HCT116 (cell line): ENCODE results near the gene ARF1. TPM values are rescaled to one million over a fixed set of nuclear protein-coding genes. Genes with fewer than 3 reads are reported as not detected.

Source experiments
- ATAC-seq: fragments of 200-7000 bp; cut with Tn5 transposase; 2 replicates; pipeline ENCODE4 v1.9.1; 2020; ENCODE audit warnings: mild to moderate bottlenecking, moderate library complexity
- BruUV-seq: library from RNA; stranded (reverse); fragments of 400-500 nt; replicated peaks from 2 replicates; lab custom pipeline; 2021; lab: Mats Ljungman, UMichigan
- CTCF ChIA-PET: fragments of 300-600 bp; sonication (Branson Sonifier 250); formaldehyde crosslinking; loops from one replicate; lab custom pipeline; 2021; ENCODE audit warnings: antibody characterized with exemption; lab: Charles Lee
- POLR2A ChIA-PET: fragments of 300-600, 350-600 bp; sonication (Branson Sonifier 250); formaldehyde crosslinking; loops from one replicate; lab custom pipeline; 2021; ENCODE audit warnings: antibody characterized with exemption; lab: Charles Lee
- RAD21 ChIA-PET, 2 experiments: fragments of 300-600 bp; sonication (Branson Sonifier 250); formaldehyde crosslinking; loops; one replicate each; lab custom pipeline; 2023; ENCODE audit warnings: low total read pairs in 2 of 2; ENCODE audit not compliant: uncharacterized antibody in 2 of 2, unreplicated experiment in 2 of 2, low non-redundant PET in 1 of 2; lab: Charles Lee
- DNase-seq: peaks from one replicate; pipeline ENCODE4 v3.0.0-alpha.2; 2010; ENCODE audit warnings: low read depth, low spot score
- H2AFZ ChIP-seq: fragments of 200-600 bp; shearing (Covaris generic), sonication (generic); 2 replicates; pipeline ENCODE4 v1.6.1; 2017; ENCODE audit warnings: low read depth, mixed run types, mixed read lengths, antibody characterized with exemption, low read length; ENCODE audit not compliant: poor library complexity, severe bottlenecking
- H3K27ac ChIP-seq: 2 replicates; pipeline ENCODE4 v1.5.1; 2012; ENCODE audit warnings: low read depth, low read length
- H3K27me3 ChIP-seq: fragments of 200-600 bp; sonication (generic); 2 replicates; pipeline ENCODE4 v1.6.1; 2016; ENCODE audit warnings: mixed run types, low read length, mixed read lengths; ENCODE audit not compliant: insufficient read depth
- H3K36me3 ChIP-seq, 2 experiments: fragments of 200-500 bp in 1 of 2; fragments of 200-600 bp in 1 of 2; sonication (Bioruptor generic) in 1 of 2; sonication (generic) in 1 of 2; 2 replicates each; pipeline versions ENCODE4 v1.5.1 to v1.6.1; 2014 to 2016; ENCODE audit warnings: low read length in 2 of 2, inconsistent platforms in 1 of 2, mixed read lengths in 1 of 2, mixed run types in 1 of 2; ENCODE audit not compliant: insufficient read depth in 2 of 2, control insufficient read depth in 1 of 2
- H3K4me1 ChIP-seq, 2 experiments: fragments of 200-600 bp in 1 of 2; sonication (generic) in 1 of 2; 2 replicates each; pipeline versions ENCODE4 v1.5.1 to v1.6.1; 2012 to 2017; ENCODE audit warnings: low read length in 2 of 2, inconsistent platforms in 1 of 2, mild to moderate bottlenecking in 1 of 2, mixed read lengths in 1 of 2, mixed run types in 1 of 2, moderate library complexity in 1 of 2; ENCODE audit not compliant: insufficient read depth in 2 of 2, control insufficient read depth in 1 of 2
- H3K4me2 ChIP-seq: fragments of 200-600 bp; sonication (generic); 2 replicates; pipeline ENCODE4 v1.6.1; 2017; ENCODE audit warnings: mixed run types, low read length, mixed read lengths
- H3K4me3 ChIP-seq, 2 experiments: fragments of 200-600 bp in 1 of 2; sonication (generic) in 1 of 2; replicated peaks in 1 of 2; 2 replicates each; pipeline ENCODE4 v1.5.1; 2011 to 2016; ENCODE audit warnings: low read length in 2 of 2, control low read depth in 1 of 2, low read depth in 1 of 2, mild to moderate bottlenecking in 1 of 2, mixed read lengths in 1 of 2, mixed run types in 1 of 2
- H3K79me2 ChIP-seq: fragments of 200-600 bp; sonication (generic); 2 replicates; pipeline ENCODE4 v1.6.1; 2017; ENCODE audit warnings: mild to moderate bottlenecking, mixed run types, low read length, moderate library complexity, mixed read lengths; ENCODE audit not compliant: insufficient read depth
- H3K9ac ChIP-seq: fragments of 200-600 bp; sonication (generic); 2 replicates; pipeline ENCODE4 v1.6.1; 2016; ENCODE audit warnings: low read length, mixed read lengths
- H3K9me2 ChIP-seq: fragments of 200-600 bp; sonication (generic), shearing (Covaris generic); 2 replicates; pipeline ENCODE4 v1.6.1; 2017; ENCODE audit warnings: mixed run types, mild to moderate bottlenecking, moderate library complexity; ENCODE audit not compliant: insufficient read depth
- H3K9me3 ChIP-seq, 2 experiments: fragments of 200-500 bp in 1 of 2; fragments of 200-600 bp in 1 of 2; sonication (Bioruptor generic) in 1 of 2; sonication (generic) in 1 of 2; 2 replicates each; pipeline ENCODE4 v1.6.1; 2014 to 2017; ENCODE audit warnings: low read length in 2 of 2, mixed read lengths in 2 of 2, inconsistent platforms in 1 of 2, low read depth in 1 of 2, mild to moderate bottlenecking in 1 of 2, mixed run types in 1 of 2, moderate library complexity in 1 of 2; ENCODE audit not compliant: control insufficient read depth in 1 of 2, insufficient read depth in 1 of 2
- H4K20me1 ChIP-seq: fragments of 200-600 bp; sonication (generic), shearing (Covaris generic); 2 replicates; pipeline ENCODE4 v1.6.1; 2017; ENCODE audit warnings: mixed run types, mild to moderate bottlenecking, moderate library complexity; ENCODE audit not compliant: insufficient read depth
- JUND ChIP-seq: IDR thresholded peaks from 2 replicates; pipeline ENCODE4 v1.6.1; 2012
- POLR2A ChIP-seq: IDR thresholded peaks from 2 replicates; pipeline ENCODE4 v1.7.0; 2011; ENCODE audit warnings: borderline replicate concordance; ENCODE audit not compliant: insufficient read depth, insufficient read length; ENCODE audit errors: extremely low read depth
- SIN3A ChIP-seq: IDR thresholded peaks from 2 replicates; pipeline ENCODE4 v1.6.1; 2012; ENCODE audit warnings: low read depth
- SP1 ChIP-seq: IDR thresholded peaks from 2 replicates; pipeline ENCODE4 v1.6.1; 2012; ENCODE audit warnings: low read depth
- intact Hi-C: fragments of 100-400 bp; cut with micrococcal nuclease; formaldehyde crosslinking; loops from 2 replicates; pipeline ENCODE4 v1.10.0; 2022
- total RNA-seq: library from RNA; stranded (reverse); gene quantifications from one replicate; pipeline ENCODE4 v1.2.1, GENCODE V29; 2021; ENCODE audit not compliant: unreplicated experiment
- TF ChIP-seq, protein P1 (sequence below): IDR thresholded peaks from 2 replicates; pipeline ENCODE4 v1.6.1; 2011; ENCODE audit warnings: mild to moderate bottlenecking, low read length, moderate library complexity; ENCODE audit not compliant: insufficient replicate concordance; ENCODE audit errors: extremely low read depth
- TF ChIP-seq, protein P2 (sequence below): IDR thresholded peaks from 2 replicates; pipeline ENCODE4 v1.6.1; 2012

Gene ARF1
- total RNA-seq, 1 experiment from 2014 or later = 394 TPM

DNA sequence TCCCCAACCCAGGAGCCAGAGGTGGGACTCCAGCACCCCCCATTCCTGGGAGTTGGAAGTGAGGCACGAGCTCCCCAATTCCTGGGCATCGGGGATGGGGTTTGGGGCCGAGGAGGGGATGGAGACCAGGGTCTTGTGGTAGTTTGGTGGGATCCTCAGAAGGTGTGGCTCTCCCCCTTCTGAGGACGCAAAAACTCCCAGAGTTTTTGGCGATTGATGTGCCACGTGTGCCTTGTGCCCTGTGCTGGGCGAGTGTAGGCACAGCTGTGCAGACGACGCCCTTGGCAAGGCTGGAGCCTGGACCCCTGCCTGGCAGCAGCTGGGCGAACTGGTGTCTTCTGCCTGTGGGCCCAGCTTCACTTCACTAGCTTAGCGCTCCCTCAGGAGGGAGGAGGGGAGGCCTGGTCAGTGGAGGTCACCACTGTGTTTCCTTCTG is 60.2 kb downstream of the ARF1 start:
- ChIA-PET CTCF (interaction anchor here (0.8 kb wide), 1 partner anchor 22 kb away, joined by 3 read pairs; no protein-coding TSS in a partner anchor), RAD21 (no interaction called here), POLR2A (interaction anchor here (1.0 kb wide), 1 partner anchor 23 kb away, joined by 8 read pairs; the partner anchor contains the start of gene IBA57)
- peaks cover 58% of the 10 kb centered on the region for H3K79me2 ChIP-seq
- no peak overlapping the region for H3K4me2 ChIP-seq
- no peaks in the 10 kb centered on the region for H4K20me1 ChIP-seq
- no peaks in the 10 kb centered on the region for H3K9me2 ChIP-seq
- intact Hi-C loops = no loop called here
- DNase-seq (no peak), ATAC-seq (no peak)
- H3K27ac ChIP-seq = no peak overlapping the region
- BruUV-seq = no TSS peak
- no peak overlapping the region for H3K4me3 ChIP-seq
- peaks cover 0 to 17% of the 10 kb centered on the region in 2 experiments; a peak in 3 of 4 replicates for H3K4me1 ChIP-seq
- no peaks in the 10 kb centered on the region for H3K27me3 ChIP-seq
- H3K36me3 ChIP-seq = 0 out of 4 replicates have a peak, but pooled peaks cover 0 to under 1% of the 10 kb centered on the region in 2 experiments
- TF ChIP-seq JUND (no peak), SP1 (no peak), POLR2A (no peak), SIN3A (no peak)
- TF ChIP-seq, protein P1, sequence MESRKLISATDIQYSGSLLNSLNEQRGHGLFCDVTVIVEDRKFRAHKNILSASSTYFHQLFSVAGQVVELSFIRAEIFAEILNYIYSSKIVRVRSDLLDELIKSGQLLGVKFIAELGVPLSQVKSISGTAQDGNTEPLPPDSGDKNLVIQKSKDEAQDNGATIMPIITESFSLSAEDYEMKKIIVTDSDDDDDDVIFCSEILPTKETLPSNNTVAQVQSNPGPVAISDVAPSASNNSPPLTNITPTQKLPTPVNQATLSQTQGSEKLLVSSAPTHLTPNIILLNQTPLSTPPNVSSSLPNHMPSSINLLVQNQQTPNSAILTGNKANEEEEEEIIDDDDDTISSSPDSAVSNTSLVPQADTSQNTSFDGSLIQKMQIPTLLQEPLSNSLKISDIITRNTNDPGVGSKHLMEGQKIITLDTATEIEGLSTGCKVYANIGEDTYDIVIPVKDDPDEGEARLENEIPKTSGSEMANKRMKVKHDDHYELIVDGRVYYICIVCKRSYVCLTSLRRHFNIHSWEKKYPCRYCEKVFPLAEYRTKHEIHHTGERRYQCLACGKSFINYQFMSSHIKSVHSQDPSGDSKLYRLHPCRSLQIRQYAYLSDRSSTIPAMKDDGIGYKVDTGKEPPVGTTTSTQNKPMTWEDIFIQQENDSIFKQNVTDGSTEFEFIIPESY = no peak
- TF ChIP-seq, protein P2, sequence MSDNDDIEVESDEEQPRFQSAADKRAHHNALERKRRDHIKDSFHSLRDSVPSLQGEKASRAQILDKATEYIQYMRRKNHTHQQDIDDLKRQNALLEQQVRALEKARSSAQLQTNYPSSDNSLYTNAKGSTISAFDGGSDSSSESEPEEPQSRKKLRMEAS = no peak
- H3K9me3 ChIP-seq = no peaks in the 10 kb centered on the region
- H3K9ac ChIP-seq = no peak overlapping the region
- no peak overlapping the region for H2AFZ ChIP-seq
